GM23338 (cell line): Measurements from ENCODE around the gene SV2A.

Experiments used
- EZH2 ChIP-seq: fragments of 200-600 bp; sonication (generic); IDR thresholded peaks from one replicate; pipeline ENCODE4 v1.8.0; 2017; ENCODE audit warnings: antibody characterized with exemption, mild to moderate bottlenecking, low read depth; ENCODE audit not compliant: unreplicated experiment
- NANOG ChIP-seq: IDR thresholded peaks from 2 replicates; pipeline ENCODE4 v1.6.1; 2016; ENCODE audit warnings: antibody characterized with exemption, borderline replicate concordance
- POLR2AphosphoS5 ChIP-seq: IDR thresholded peaks from 2 replicates; pipeline ENCODE4 v1.6.1; 2016; ENCODE audit warnings: antibody characterized with exemption, low read depth
- REST ChIP-seq: IDR thresholded peaks from one replicate; pipeline ENCODE4 v1.6.1; 2018; ENCODE audit warnings: antibody characterized with exemption; ENCODE audit not compliant: unreplicated experiment
- TF ChIP-seq, protein P1 (sequence below), 2 experiments: fragments of 200-600 bp in 1 of 2; sonication (generic) in 1 of 2; conservative IDR thresholded peaks; 2 replicates each; pipeline versions ENCODE4 v1.5.1 to v1.6.1; 2016 to 2017; ENCODE audit warnings: antibody characterized with exemption in 2 of 2, low read depth in 2 of 2, mild to moderate bottlenecking in 2 of 2, moderate library complexity in 1 of 2

- TF ChIP-seq, protein P1, sequence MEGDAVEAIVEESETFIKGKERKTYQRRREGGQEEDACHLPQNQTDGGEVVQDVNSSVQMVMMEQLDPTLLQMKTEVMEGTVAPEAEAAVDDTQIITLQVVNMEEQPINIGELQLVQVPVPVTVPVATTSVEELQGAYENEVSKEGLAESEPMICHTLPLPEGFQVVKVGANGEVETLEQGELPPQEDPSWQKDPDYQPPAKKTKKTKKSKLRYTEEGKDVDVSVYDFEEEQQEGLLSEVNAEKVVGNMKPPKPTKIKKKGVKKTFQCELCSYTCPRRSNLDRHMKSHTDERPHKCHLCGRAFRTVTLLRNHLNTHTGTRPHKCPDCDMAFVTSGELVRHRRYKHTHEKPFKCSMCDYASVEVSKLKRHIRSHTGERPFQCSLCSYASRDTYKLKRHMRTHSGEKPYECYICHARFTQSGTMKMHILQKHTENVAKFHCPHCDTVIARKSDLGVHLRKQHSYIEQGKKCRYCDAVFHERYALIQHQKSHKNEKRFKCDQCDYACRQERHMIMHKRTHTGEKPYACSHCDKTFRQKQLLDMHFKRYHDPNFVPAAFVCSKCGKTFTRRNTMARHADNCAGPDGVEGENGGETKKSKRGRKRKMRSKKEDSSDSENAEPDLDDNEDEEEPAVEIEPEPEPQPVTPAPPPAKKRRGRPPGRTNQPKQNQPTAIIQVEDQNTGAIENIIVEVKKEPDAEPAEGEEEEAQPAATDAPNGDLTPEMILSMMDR (conservative IDR thresholded peaks at IDR 0.05; ENCODE audit: low read depth in 2 of 2), result no peak
- no peak for TF ChIP-seq EZH2
- no peak for TF ChIP-seq REST
- TF ChIP-seq POLR2AphosphoS5, result no peak
- TF ChIP-seq NANOG, result no peak
Measured at GRCh38 chr1:149945206-149945605, 27.6 kb upstream of the SV2A start.
